HepG2 (cell line): Measurements from ENCODE around the gene GHRHR. TPM values are rescaled to one million over a fixed set of nuclear protein-coding genes. Genes with fewer than 3 reads are reported as not detected.
A peak's percentile ranks its signal among the peaks of the same experiment; 100 is the strongest.

ENCODE experiments used
- ARNT2 ChIP-seq: sonication (generic); formaldehyde crosslinking; IDR thresholded peaks from 2 replicates; pipeline ENCODE4 v1.8.0; 2022; ENCODE audit warnings: mild to moderate bottlenecking, low read depth, missing genetic modification reagents, moderate library complexity
- KDM2A ChIP-seq: sonication (generic); formaldehyde crosslinking; IDR thresholded peaks from 2 replicates; pipeline ENCODE4 v1.4.0; 2020; ENCODE audit warnings: low read depth, missing genetic modification reagents, borderline replicate concordance
- KDM3A ChIP-seq: IDR thresholded peaks from 2 replicates; pipeline ENCODE4 v1.6.1; 2018; ENCODE audit warnings: low read depth, missing compliant biosample characterization
- NCOA2 ChIP-seq: sonication (generic); formaldehyde crosslinking; IDR thresholded peaks from 2 replicates; pipeline ENCODE4 v1.8.0; 2022; ENCODE audit warnings: inconsistent platforms
- NFRKB ChIP-seq: fragments of 450-650 bp; IDR thresholded peaks from 2 replicates; pipeline ENCODE4 v1.6.1; 2017
- PITX1 ChIP-seq: sonication (generic); formaldehyde crosslinking; IDR thresholded peaks from 2 replicates; pipeline ENCODE4 v1.5.1; 2020; ENCODE audit warnings: mild to moderate bottlenecking, missing genetic modification reagents
- REPIN1 ChIP-seq: sonication (generic); formaldehyde crosslinking; IDR thresholded peaks from 2 replicates; pipeline ENCODE4 v1.8.0; 2022; ENCODE audit warnings: missing genetic modification reagents, low read depth, mild to moderate bottlenecking, borderline replicate concordance
- SNRNP70 ChIP-seq: fragments of 200-400 bp; formaldehyde crosslinking; IDR thresholded peaks from 2 replicates; pipeline ENCODE4 v1.6.1; 2017; ENCODE audit warnings: mild to moderate bottlenecking, low read depth, low read length, moderate library complexity
- ZEB1 ChIP-seq: IDR thresholded peaks from 2 replicates; pipeline ENCODE4 v1.6.1; 2012; ENCODE audit warnings: mild to moderate bottlenecking, low read depth, inconsistent platforms; ENCODE audit not compliant: insufficient replicate concordance
- ZNF343 ChIP-seq: sonication (generic); formaldehyde crosslinking; IDR thresholded peaks from 2 replicates; pipeline ENCODE4 v1.4.0; 2020; ENCODE audit warnings: mild to moderate bottlenecking, missing genetic modification reagents
- ZNF552 ChIP-seq: sonication (generic); formaldehyde crosslinking; IDR thresholded peaks from 2 replicates; pipeline ENCODE4 v1.9.0; 2022; ENCODE audit warnings: missing genetic modification reagents, mild to moderate bottlenecking, borderline replicate concordance
- ZNF589 ChIP-seq: sonication (generic); formaldehyde crosslinking; conservative IDR thresholded peaks from 2 replicates; pipeline ENCODE4 v1.8.0; 2022; ENCODE audit warnings: mild to moderate bottlenecking, moderate library complexity, missing genetic modification reagents
- polyA plus RNA-seq, 8 experiments: library from polyadenylated mRNA; depleted of rRNA in 3 of 8; stranded (reverse) in 7 of 8; unstranded in 1 of 8; fragments of >200 nt; fragmentation: Illumina TruSeq in 4 of 8; extraction: Trizol in 4 of 8; gene quantifications; 2 replicates each; pipeline versions ENCODE4 v1.2.1 to v1.2.3, GENCODE V29; 2011 to 2016; ENCODE audit warnings: low read depth in 4 of 8, missing spikeins in 1 of 8, mixed read lengths in 1 of 8; ENCODE audit not compliant: insufficient read depth in 1 of 8
- total RNA-seq, 5 experiments: library from RNA; depleted of rRNA; stranded (reverse); fragments of >200 nt; fragmentation: Illumina TruSeq; extraction: Trizol; gene quantifications; 2 replicates each; pipeline ENCODE4 v1.2.3, GENCODE V29; 2016; ENCODE audit warnings: low read depth in 1 of 5
- TF ChIP-seq, protein P1 (sequence below), 2 experiments: sonication (generic) in 1 of 2; formaldehyde crosslinking in 1 of 2; IDR thresholded peaks; 2 replicates each; pipeline versions ENCODE4 v1.4.0 to v1.6.1; 2016 to 2020; ENCODE audit warnings: borderline replicate concordance in 1 of 2, low read depth in 1 of 2, mild to moderate bottlenecking in 1 of 2, missing genetic modification reagents in 1 of 2
- TF ChIP-seq, protein P2 (sequence below): sonication (generic); formaldehyde crosslinking; IDR thresholded peaks from 2 replicates; pipeline ENCODE4 v1.4.0; 2020; ENCODE audit warnings: missing genetic modification reagents, borderline replicate concordance
- TF ChIP-seq, protein P3 (sequence below): sonication (generic); formaldehyde crosslinking; IDR thresholded peaks from 2 replicates; pipeline ENCODE4 v1.8.0; 2022; ENCODE audit warnings: low read depth, missing genetic modification reagents
- TF ChIP-seq, protein P4 (sequence below): sonication (generic); formaldehyde crosslinking; IDR thresholded peaks from 2 replicates; pipeline ENCODE4 v1.4.0; 2020; ENCODE audit warnings: mild to moderate bottlenecking, low read depth, missing genetic modification reagents
- TF ChIP-seq, protein P5 (sequence below): sonication (generic); formaldehyde crosslinking; IDR thresholded peaks from 2 replicates; pipeline ENCODE4 v1.9.0; 2021; ENCODE audit warnings: missing genetic modification reagents, borderline replicate concordance

GHRHR gene
- total and polyA plus RNA-seq, 2 of the 13 experiments (the other 11 are each of a cell fraction or from before 2014, with no cell fraction given): not detected

DNA sequence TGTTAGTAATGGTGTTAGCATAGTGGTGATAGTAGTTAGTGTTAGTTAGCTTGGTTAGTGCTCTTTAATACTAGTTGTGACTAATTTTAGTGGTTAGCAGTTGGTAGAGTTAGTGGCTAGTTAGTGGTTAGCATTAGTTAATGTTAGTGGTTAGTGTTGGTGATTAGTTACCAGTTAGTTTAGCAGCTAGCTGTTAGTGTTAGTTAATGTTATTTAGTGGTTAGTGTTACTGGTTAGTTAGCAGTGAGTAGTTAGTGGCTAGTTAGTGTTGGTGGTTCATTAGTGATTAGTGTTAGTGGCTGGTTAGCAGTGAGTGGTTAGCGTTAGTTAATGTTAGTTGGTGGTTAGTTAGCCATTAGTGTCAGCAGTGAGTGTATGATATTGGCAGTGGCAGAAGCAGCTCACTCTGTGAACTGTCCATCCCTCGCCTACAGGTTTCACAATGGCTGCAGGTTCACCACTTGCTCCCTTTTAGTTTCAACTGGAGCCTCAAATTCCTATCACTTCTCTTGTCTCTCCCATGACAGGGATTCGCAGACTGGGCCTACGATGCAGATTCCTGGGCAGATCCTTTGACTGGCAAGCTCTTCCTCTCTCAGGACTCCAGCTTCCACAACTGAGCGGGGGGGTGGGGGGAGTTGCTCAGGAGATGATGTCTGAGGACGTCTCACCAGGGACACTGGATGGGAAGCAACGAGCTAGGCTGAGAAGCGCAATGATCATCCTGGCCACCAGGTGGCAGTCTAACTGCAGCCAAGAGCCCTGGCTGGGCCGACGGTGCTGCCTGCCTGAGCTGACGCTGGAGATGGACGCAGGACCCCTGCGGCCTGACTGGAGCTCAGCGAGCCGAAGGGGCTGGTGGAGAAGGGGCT, 19.5 kb downstream of the GHRHR start (continued):
- TF ChIP-seq ZNF552 (CRISPR knock-in tag): no peak
- TF ChIP-seq KDM3A: no peak
- TF ChIP-seq ZNF589: no peak
- TF ChIP-seq, protein P1, sequence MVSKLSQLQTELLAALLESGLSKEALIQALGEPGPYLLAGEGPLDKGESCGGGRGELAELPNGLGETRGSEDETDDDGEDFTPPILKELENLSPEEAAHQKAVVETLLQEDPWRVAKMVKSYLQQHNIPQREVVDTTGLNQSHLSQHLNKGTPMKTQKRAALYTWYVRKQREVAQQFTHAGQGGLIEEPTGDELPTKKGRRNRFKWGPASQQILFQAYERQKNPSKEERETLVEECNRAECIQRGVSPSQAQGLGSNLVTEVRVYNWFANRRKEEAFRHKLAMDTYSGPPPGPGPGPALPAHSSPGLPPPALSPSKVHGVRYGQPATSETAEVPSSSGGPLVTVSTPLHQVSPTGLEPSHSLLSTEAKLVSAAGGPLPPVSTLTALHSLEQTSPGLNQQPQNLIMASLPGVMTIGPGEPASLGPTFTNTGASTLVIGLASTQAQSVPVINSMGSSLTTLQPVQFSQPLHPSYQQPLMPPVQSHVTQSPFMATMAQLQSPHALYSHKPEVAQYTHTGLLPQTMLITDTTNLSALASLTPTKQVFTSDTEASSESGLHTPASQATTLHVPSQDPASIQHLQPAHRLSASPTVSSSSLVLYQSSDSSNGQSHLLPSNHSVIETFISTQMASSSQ (IDR thresholded peaks at IDR 0.05; ENCODE audit: low read depth): no peak
- TF ChIP-seq, protein P1 (CRISPR knock-in tag; IDR thresholded peaks at IDR 0.05; ENCODE audit: borderline replicate concordance): no peak
- TF ChIP-seq, protein P2, sequence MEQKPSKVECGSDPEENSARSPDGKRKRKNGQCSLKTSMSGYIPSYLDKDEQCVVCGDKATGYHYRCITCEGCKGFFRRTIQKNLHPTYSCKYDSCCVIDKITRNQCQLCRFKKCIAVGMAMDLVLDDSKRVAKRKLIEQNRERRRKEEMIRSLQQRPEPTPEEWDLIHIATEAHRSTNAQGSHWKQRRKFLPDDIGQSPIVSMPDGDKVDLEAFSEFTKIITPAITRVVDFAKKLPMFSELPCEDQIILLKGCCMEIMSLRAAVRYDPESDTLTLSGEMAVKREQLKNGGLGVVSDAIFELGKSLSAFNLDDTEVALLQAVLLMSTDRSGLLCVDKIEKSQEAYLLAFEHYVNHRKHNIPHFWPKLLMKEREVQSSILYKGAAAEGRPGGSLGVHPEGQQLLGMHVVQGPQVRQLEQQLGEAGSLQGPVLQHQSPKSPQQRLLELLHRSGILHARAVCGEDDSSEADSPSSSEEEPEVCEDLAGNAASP: no peak
- TF ChIP-seq KDM2A (CRISPR knock-in tag): peak; percentile 63; the same call in 1 of the 2 replicates
- no peak for TF ChIP-seq ZNF343 (CRISPR knock-in tag)
- TF ChIP-seq, protein P3, sequence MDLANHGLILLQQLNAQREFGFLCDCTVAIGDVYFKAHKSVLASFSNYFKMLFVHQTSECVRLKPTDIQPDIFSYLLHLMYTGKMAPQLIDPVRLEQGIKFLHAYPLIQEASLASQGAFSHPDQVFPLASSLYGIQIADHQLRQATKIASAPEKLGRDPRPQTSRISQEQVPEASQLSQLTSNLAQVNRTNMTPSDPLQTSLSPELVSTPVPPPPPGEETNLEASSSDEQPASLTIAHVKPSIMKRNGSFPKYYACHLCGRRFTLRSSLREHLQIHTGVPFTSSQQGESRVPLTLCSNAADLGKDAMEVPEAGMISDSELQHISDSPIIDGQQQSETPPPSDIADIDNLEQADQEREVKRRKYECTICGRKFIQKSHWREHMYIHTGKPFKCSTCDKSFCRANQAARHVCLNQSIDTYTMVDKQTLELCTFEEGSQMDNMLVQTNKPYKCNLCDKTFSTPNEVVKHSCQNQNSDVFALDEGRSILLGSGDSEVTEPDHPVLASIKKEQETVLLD: no peak
- TF ChIP-seq SNRNP70: no peak
- no peak for TF ChIP-seq ARNT2
- TF ChIP-seq NFRKB: no peak
- TF ChIP-seq, protein P4, sequence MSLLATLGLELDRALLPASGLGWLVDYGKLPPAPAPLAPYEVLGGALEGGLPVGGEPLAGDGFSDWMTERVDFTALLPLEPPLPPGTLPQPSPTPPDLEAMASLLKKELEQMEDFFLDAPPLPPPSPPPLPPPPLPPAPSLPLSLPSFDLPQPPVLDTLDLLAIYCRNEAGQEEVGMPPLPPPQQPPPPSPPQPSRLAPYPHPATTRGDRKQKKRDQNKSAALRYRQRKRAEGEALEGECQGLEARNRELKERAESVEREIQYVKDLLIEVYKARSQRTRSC (CRISPR knock-in tag): no peak
- TF ChIP-seq, protein P5, sequence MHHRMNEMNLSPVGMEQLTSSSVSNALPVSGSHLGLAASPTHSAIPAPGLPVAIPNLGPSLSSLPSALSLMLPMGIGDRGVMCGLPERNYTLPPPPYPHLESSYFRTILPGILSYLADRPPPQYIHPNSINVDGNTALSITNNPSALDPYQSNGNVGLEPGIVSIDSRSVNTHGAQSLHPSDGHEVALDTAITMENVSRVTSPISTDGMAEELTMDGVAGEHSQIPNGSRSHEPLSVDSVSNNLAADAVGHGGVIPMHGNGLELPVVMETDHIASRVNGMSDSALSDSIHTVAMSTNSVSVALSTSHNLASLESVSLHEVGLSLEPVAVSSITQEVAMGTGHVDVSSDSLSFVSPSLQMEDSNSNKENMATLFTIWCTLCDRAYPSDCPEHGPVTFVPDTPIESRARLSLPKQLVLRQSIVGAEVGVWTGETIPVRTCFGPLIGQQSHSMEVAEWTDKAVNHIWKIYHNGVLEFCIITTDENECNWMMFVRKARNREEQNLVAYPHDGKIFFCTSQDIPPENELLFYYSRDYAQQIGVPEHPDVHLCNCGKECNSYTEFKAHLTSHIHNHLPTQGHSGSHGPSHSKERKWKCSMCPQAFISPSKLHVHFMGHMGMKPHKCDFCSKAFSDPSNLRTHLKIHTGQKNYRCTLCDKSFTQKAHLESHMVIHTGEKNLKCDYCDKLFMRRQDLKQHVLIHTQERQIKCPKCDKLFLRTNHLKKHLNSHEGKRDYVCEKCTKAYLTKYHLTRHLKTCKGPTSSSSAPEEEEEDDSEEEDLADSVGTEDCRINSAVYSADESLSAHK (CRISPR knock-in tag): no peak
- TF ChIP-seq REPIN1 (CRISPR knock-in tag): no peak
- TF ChIP-seq PITX1 (CRISPR knock-in tag): no peak
- TF ChIP-seq ZEB1: no peak
- TF ChIP-seq NCOA2 (CRISPR knock-in tag): no peak
